Skeletal muscle satellite cell (primary cell): ENCODE measurements around the gene GRAMD1B.

ENCODE experiments used
- H3K27me3 ChIP-seq: 2 replicates; pipeline ENCODE4 v1.7.0; 2013; ENCODE audit warnings: low read length; ENCODE audit not compliant: control insufficient read depth, insufficient read depth
- H3K36me3 ChIP-seq: 2 replicates; pipeline ENCODE4 v1.7.0; 2013; ENCODE audit warnings: mild to moderate bottlenecking, control low read depth, low read length; ENCODE audit not compliant: insufficient read depth
- H3K4me1 ChIP-seq: 2 replicates; pipeline ENCODE4 v1.7.0; 2013; ENCODE audit warnings: low read length; ENCODE audit not compliant: control insufficient read depth, insufficient read depth
- H3K4me2 ChIP-seq: 2 replicates; pipeline ENCODE4 v1.7.0; 2013; ENCODE audit warnings: mild to moderate bottlenecking, low read length
- H3K4me3 ChIP-seq: 2 replicates; pipeline ENCODE4 v1.7.0; 2013; ENCODE audit warnings: low read length
- H3K9ac ChIP-seq: 2 replicates; pipeline ENCODE4 v1.7.0; 2013; ENCODE audit warnings: mild to moderate bottlenecking, low read depth, low read length, moderate library complexity
- H3K9me3 ChIP-seq: replicated peaks from 2 replicates; pipeline ENCODE4 v1.7.0; 2013; ENCODE audit warnings: mild to moderate bottlenecking, control low read depth, low read length

The GRAMD1B gene

DNA sequence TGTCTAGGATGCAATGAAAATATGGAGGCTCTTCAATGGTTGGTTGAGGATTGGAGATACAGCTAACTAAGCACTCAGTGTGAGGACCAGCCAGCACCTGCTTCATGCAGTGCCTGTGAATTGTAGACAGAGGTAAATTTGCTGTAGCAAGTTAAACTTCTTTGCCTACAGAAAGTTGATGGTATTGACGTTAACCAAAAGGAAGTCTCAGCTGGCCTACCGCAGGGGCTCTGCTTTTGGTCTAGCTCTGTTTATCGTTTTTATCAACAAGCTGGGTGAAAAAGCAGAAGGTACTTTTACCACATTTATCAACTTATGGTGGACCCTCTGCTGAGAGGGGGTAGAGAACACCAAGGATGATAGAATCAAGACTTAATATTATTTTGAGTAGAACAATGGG, 51.6 kb downstream of the GRAMD1B start:
- no peaks in the 10 kb centered on the region for H3K4me1 ChIP-seq
- no peaks in the 10 kb centered on the region for H3K9me3 ChIP-seq
- no peaks in the 10 kb centered on the region for H3K36me3 ChIP-seq
- H3K9ac ChIP-seq, result no peak overlapping the region
- no peak overlapping the region for H3K4me3 ChIP-seq
- no peaks in the 10 kb centered on the region for H3K27me3 ChIP-seq
- no peak overlapping the region for H3K4me2 ChIP-seq

- H3K9me3 ChIP-seq, result no peaks in the 10 kb centered on the region
- H3K9ac ChIP-seq, result no peak overlapping the region
- H3K36me3 ChIP-seq, result no peaks in the 10 kb centered on the region
- H3K4me1 ChIP-seq, result no peaks in the 10 kb centered on the region
- no peak overlapping the region for H3K4me2 ChIP-seq
- no peak overlapping the region for H3K4me3 ChIP-seq
- no peaks in the 10 kb centered on the region for H3K27me3 ChIP-seq
These were observed 52.1 kb downstream of the GRAMD1B start for GRCh38 chr11:123482218-123482617.

DNA sequence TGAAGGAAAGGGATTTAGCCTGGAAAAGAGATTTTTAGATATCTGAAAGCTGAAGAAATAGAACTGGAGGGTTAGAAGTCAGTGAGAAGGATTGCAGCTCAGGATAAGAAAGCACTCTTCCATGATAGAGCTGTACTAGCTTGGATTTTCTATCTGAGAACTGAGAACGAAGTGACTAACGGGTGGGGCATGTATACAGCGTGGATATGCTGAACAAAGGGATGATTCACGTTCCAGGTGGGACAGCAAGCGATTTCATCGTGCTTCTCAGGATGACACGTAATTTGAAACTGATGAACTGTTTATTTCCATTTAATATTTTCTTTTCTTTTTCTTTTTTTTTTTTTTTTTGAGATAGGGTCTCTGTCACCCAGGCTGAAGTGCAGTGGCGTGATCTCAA, 53.0 kb downstream of the GRAMD1B start:
- Histone ChIP-seq H3K4me3 (no peak overlapping the region), H3K9me3 (no peaks in the 10 kb centered on the region), H3K36me3 (no peaks in the 10 kb centered on the region), H3K9ac (no peak overlapping the region), H3K4me2 (no peak overlapping the region), H3K27me3 (no peaks in the 10 kb centered on the region), H3K4me1 (no peaks in the 10 kb centered on the region)

GRCh38 chr11:123483466-123483865, 53.4 kb downstream of the GRAMD1B start:
- Histone ChIP-seq H3K4me1 (no peaks in the 10 kb centered on the region), H3K9ac (no peak overlapping the region), H3K4me2 (no peak overlapping the region), H3K9me3 (no peaks in the 10 kb centered on the region), H3K27me3 (no peaks in the 10 kb centered on the region), H3K36me3 (no peaks in the 10 kb centered on the region), H3K4me3 (no peak overlapping the region)

DNA sequence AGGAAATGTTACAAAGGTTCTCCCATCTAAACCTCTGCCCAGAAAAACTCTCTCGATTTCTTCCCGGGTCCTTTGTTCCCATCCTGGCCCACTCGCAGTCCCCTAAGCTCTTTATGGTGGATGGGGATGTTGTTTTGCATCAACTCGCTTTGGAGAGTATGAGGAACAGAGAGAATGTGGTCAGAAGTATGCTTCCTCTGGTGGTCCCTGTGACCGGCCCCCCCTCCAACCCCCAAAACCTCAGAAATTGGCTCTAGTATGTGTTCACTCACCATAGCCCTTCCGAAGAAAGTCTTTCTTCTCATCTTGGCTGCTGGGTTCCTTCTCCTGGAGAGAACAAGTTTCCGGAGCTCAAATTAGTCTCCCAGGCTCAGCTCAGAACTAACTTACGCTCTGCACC, 54.4 kb downstream of the GRAMD1B start:
- H3K27me3 ChIP-seq, result no peaks in the 10 kb centered on the region
- H3K4me2 ChIP-seq, result no peak overlapping the region
- H3K4me3 ChIP-seq, result no peak overlapping the region
- no peak overlapping the region for H3K9ac ChIP-seq
- no peaks in the 10 kb centered on the region for H3K36me3 ChIP-seq
- H3K4me1 ChIP-seq, result no peaks in the 10 kb centered on the region
- H3K9me3 ChIP-seq, result no peaks in the 10 kb centered on the region

DNA sequence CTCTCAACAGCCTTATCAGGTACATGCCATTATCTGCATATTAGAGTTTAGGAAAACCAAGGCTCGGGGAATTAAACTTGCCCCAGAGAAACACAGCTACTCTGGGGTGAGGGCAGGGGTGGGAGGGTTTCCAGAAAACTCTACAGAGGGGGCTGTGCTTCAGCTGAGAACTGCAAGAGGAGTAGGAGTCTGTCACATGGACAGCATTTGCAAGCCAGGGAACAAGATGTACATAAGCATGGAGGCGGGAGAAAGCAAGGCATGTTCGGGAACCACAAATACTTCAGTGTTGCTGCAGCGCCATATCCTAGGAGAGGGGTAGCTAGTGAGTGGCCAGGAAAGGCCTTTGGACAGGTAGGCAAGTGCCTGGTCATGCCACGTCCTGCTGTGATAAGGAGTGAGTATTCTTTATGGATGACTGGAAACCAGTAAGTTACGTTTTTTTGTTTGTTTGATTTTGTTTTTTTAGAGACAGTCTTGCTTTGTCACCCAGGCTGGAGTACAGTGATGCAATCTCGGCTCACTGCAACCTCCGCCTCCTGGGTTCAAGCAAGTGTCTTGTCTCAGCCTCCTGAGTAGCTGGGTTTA, 57.2 kb downstream of the GRAMD1B start:
- Histone ChIP-seq H3K4me1 (no peaks in the 10 kb centered on the region), H3K36me3 (no peaks in the 10 kb centered on the region), H3K9me3 (no peaks in the 10 kb centered on the region), H3K4me3 (no peak overlapping the region), H3K27me3 (no peaks in the 10 kb centered on the region), H3K9ac (no peak overlapping the region), H3K4me2 (no peak overlapping the region)

DNA sequence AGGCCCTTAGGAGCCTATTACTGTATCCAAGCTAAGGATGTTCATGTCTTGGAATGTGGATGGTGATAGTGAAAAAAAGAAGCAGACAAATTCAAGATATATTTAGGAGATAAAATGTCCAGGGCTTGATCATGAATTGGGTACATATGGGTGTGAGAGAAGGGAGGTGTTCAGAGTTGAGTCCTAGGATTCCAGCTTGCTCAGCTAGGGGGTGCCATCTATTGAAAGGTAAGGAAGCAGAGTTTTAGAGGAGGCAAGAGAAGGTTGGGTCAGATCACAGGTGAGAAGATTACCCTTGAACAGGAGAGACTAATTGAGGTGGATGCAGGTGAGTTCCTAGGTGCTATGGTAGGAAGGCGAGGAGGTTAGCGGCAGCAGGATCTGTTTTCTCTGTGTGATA, 60.5 kb downstream of the GRAMD1B start:
- peaks cover 6% of the 10 kb centered on the region for H3K4me1 ChIP-seq
- no peaks in the 10 kb centered on the region for H3K9me3 ChIP-seq
- no peaks in the 10 kb centered on the region for H3K27me3 ChIP-seq

DNA sequence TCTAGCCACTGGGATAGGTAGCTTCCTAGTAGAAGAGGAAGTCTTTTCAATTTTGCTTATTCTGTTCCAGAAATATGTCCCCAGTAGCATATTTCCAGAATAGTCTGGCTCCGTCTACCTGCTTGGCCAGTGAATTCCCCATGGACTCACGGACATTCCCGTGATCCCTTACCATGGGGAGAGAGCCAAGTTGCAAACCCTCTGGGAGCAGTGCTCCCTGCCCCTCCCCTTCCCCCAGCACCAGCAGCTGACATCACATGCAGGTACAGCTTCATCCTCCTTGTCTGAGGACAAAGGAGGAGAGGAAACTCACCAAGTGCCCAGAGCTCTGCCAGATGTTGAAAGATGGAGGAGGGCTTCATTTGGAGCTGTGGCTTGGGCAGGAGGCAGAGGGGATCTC, 61.2 kb downstream of the GRAMD1B start:
- no peaks in the 10 kb centered on the region for H3K36me3 ChIP-seq
- H3K4me1 ChIP-seq, result peaks cover 6% of the 10 kb centered on the region
- H3K27me3 ChIP-seq, result no peaks in the 10 kb centered on the region
- no peak overlapping the region for H3K4me3 ChIP-seq
- H3K9me3 ChIP-seq, result no peaks in the 10 kb centered on the region
- H3K4me2 ChIP-seq, result no peak overlapping the region
- no peak overlapping the region for H3K9ac ChIP-seq

More for the DNA sequence above, 60.5 kb downstream of the GRAMD1B start:
- H3K4me3 ChIP-seq, result no peak overlapping the region
- H3K9ac ChIP-seq, result no peak overlapping the region
- no peaks in the 10 kb centered on the region for H3K36me3 ChIP-seq
- H3K4me2 ChIP-seq, result no peak overlapping the region

- no peak overlapping the region for H3K9ac ChIP-seq
- H3K4me2 ChIP-seq, result no peak overlapping the region
- peaks cover 6% of the 10 kb centered on the region for H3K4me1 ChIP-seq
- no peaks in the 10 kb centered on the region for H3K9me3 ChIP-seq
- H3K4me3 ChIP-seq, result no peak overlapping the region
- no peaks in the 10 kb centered on the region for H3K27me3 ChIP-seq
- H3K36me3 ChIP-seq, result no peaks in the 10 kb centered on the region
These were observed 63.4 kb downstream of the GRAMD1B start for GRCh38 chr11:123493349-123494063.

GRCh38 chr11:123494195-123495050, 64.4 kb downstream of the GRAMD1B start:
- Histone ChIP-seq H3K9ac (no peak overlapping the region), H3K4me3 (no peak overlapping the region), H3K36me3 (no peaks in the 10 kb centered on the region), H3K9me3 (no peaks in the 10 kb centered on the region), H3K27me3 (no peaks in the 10 kb centered on the region), H3K4me1 (peaks cover 6% of the 10 kb centered on the region), H3K4me2 (peak overlapping the region; percentile 42)

- Histone ChIP-seq H3K4me1 (no peaks in the 10 kb centered on the region), H3K27me3 (no peaks in the 10 kb centered on the region), H3K4me3 (no peak overlapping the region), H3K4me2 (no peak overlapping the region), H3K9ac (no peak overlapping the region), H3K9me3 (no peaks in the 10 kb centered on the region), H3K36me3 (no peaks in the 10 kb centered on the region)
These were observed 74.3 kb downstream of the GRAMD1B start for GRCh38 chr11:123504401-123504800.
